Breast epithelium (tissue), 4 donors: ENCODE measurements around the gene MBD2. TPM values are rescaled to one million over a fixed set of nuclear protein-coding genes. Genes with fewer than 3 reads are reported as not detected.

ENCODE experiments used
- DNase-seq, 2 donors: peaks; one replicate each; pipeline ENCODE4 v3.0.0-alpha.2; 2019; ENCODE audit warnings: low spot score in 2 of 2
- H3K27ac ChIP-seq, 2 donors: fragments of 200-600 bp; sonication (generic) in 1 of 2; one replicate each; pipeline ENCODE4 v1.5.1; 2016 to 2019; ENCODE audit warnings: mild to moderate bottlenecking in 1 of 2
- H3K27me3 ChIP-seq, 2 donors: fragments of 200-600 bp; sonication (generic) in 1 of 2; one replicate each; pipeline versions ENCODE4 v1.5.1 to v1.6.0; 2017 to 2019; ENCODE audit warnings: control low read depth in 1 of 2, mild to moderate bottlenecking in 1 of 2
- H3K36me3 ChIP-seq: fragments of 200-600 bp; one replicate; pipeline ENCODE4 v1.5.1; 2019
- H3K4me1 ChIP-seq, 2 donors: fragments of 200-600 bp; sonication (generic); one replicate each; pipeline ENCODE4 v1.5.1; 2016 to 2019; ENCODE audit warnings: control low read depth in 1 of 2
- H3K4me3 ChIP-seq, 3 donors: fragments of 200-600 bp; sonication (generic); 1 replicate in 2 of 3; 2 replicates in 1 of 3; pipeline ENCODE4 v1.5.1; 2016 to 2019; ENCODE audit warnings: mild to moderate bottlenecking in 3 of 3, moderate library complexity in 2 of 3
- H3K9me3 ChIP-seq, 2 donors: fragments of 200-600 bp; sonication (generic) in 1 of 2; one replicate each; pipeline ENCODE4 v1.5.1; 2016 to 2019; ENCODE audit warnings: control low read depth in 1 of 2
- POLR2A ChIP-seq: fragments of 450-650 bp; IDR thresholded peaks from one replicate; pipeline ENCODE4 v1.6.1; 2016; ENCODE audit warnings: antibody characterized with exemption, mild to moderate bottlenecking, moderate library complexity
- POLR2AphosphoS5 ChIP-seq, 3 donors: sonication (generic); formaldehyde crosslinking; IDR thresholded peaks; one replicate each; pipeline ENCODE4 v1.6.1; 2017; ENCODE audit warnings: antibody characterized with exemption in 3 of 3
- intact Hi-C: fragments of 100-400 bp; cut with DNase I; formaldehyde crosslinking; loops from one replicate; pipeline ENCODE4 v1.15.1; 2023; ENCODE audit warnings: low total_unique reads
- total RNA-seq, 3 donors: library from RNA; depleted of rRNA; stranded (reverse); fragments of >200 nt; gene quantifications; one replicate each; pipeline ENCODE4 v1.1.0, GENCODE V29; 2016
- TF ChIP-seq, protein P1 (sequence below), 3 donors: fragments of 450-650 bp; IDR thresholded peaks; one replicate each; pipeline ENCODE4 v1.5.1; 2016 to 2017; ENCODE audit warnings: antibody characterized with exemption in 3 of 3, mild to moderate bottlenecking in 3 of 3, moderate library complexity in 3 of 3

Gene MBD2
- total RNA-seq, 3 donors from 2014 or later, result 46.2 to 61.9 (median 50.6) TPM

- Histone ChIP-seq H3K27me3 (no peaks in the 10 kb centered on the region), H3K4me1 (no peaks in the 10 kb centered on the region), H3K9me3 (peaks cover 0 to 7% of the 10 kb centered on the region in 2 donors), H3K4me3 (no peak overlapping the region), H3K27ac (no peak overlapping the region), H3K36me3 (no peaks in the 10 kb centered on the region)
- TF ChIP-seq POLR2A, result no peak
- TF ChIP-seq, protein P1, sequence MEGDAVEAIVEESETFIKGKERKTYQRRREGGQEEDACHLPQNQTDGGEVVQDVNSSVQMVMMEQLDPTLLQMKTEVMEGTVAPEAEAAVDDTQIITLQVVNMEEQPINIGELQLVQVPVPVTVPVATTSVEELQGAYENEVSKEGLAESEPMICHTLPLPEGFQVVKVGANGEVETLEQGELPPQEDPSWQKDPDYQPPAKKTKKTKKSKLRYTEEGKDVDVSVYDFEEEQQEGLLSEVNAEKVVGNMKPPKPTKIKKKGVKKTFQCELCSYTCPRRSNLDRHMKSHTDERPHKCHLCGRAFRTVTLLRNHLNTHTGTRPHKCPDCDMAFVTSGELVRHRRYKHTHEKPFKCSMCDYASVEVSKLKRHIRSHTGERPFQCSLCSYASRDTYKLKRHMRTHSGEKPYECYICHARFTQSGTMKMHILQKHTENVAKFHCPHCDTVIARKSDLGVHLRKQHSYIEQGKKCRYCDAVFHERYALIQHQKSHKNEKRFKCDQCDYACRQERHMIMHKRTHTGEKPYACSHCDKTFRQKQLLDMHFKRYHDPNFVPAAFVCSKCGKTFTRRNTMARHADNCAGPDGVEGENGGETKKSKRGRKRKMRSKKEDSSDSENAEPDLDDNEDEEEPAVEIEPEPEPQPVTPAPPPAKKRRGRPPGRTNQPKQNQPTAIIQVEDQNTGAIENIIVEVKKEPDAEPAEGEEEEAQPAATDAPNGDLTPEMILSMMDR (IDR thresholded peaks at IDR 0.05), result no peak
- TF ChIP-seq POLR2AphosphoS5 (IDR thresholded peaks at IDR 0.05), result no peak
- DNase-seq, result no peak
- intact Hi-C loops, result no loop called here
These were observed 83.8 kb downstream of the MBD2 start for GRCh38 chr18:54140641-54141040.

DNA sequence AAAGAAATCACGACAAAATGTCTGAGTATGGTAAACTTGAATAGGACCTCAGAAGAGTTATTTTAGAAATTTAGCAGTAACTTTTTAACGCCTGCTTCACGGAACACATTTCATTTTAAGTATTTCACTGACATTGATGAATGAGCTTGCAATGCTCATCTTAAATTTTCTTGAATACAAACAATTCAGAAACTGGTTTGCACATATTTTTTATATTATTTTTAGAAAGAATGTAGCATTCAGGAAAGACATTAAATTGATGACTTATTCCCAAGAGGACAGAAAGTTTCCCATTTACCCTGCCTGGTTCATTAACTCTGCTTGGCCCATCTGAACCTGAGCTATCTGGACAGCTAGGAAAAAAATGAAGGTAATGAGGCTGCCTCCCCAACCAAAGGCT, 89.3 kb downstream of the MBD2 start:
- Histone ChIP-seq H3K27ac (no peak overlapping the region), H3K4me1 (no peaks in the 10 kb centered on the region), H3K36me3 (no peaks in the 10 kb centered on the region), H3K27me3 (no peaks in the 10 kb centered on the region), H3K9me3 (no peaks in the 10 kb centered on the region), H3K4me3 (no peak overlapping the region)
- no peak for DNase-seq
- intact Hi-C loops, result no loop called here
- no peak for TF ChIP-seq POLR2A
- TF ChIP-seq POLR2AphosphoS5 (IDR thresholded peaks at IDR 0.05), result no peak
- TF ChIP-seq, protein P1 (IDR thresholded peaks at IDR 0.05), result no peak

DNA sequence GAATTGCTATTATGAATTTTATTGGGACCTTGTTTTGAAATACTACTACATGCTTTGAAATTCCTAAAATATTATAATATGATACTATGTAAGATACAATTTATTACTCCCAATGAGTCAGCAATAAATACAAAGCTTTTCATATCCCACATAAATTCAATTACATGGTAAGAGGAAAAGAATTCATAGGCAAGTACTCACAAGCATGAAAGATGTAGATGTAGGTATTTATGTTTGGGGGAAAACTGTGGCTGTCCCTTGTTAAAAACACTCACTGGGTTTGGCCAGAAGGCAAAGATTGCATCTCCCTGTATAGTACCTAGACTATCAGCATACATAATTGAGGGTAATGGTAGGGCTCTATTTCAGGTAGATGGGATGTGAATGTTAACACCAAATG, 90.4 kb downstream of the MBD2 start:
- DNase-seq, result no peak
- TF ChIP-seq, protein P1 (IDR thresholded peaks at IDR 0.05), result no peak
- TF ChIP-seq POLR2AphosphoS5 (IDR thresholded peaks at IDR 0.05) (no peak), POLR2A (no peak)
- no peaks in the 10 kb centered on the region for H3K36me3 ChIP-seq
- no peaks in the 10 kb centered on the region for H3K4me1 ChIP-seq
- no peak overlapping the region for H3K4me3 ChIP-seq
- no peaks in the 10 kb centered on the region for H3K9me3 ChIP-seq
- no peaks in the 10 kb centered on the region for H3K27me3 ChIP-seq
- no peak overlapping the region for H3K27ac ChIP-seq
- intact Hi-C loops, result no loop called here

DNA sequence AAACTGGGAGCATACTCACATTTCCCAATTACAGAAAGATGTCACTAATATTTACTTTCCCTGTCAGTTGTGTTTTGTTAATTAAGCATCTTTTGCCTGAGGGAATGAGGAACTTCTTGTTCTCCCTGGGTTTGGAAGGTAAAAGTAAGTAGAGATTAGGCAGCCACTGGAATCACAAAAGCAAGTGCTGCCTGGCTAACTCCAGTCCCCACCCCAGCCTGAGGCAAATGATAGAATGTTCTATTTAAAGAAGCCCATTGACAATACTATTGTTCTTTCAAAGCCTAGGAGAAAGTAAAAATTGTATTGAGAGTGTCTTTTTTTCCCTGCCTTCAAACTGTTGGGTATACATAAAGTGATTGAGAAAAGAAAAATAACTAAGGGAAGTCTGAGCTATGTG, 93.8 kb downstream of the MBD2 start:
- H3K9me3 ChIP-seq, result no peaks in the 10 kb centered on the region
- TF ChIP-seq POLR2AphosphoS5 (IDR thresholded peaks at IDR 0.05) (no peak), POLR2A (no peak)
- TF ChIP-seq, protein P1 (IDR thresholded peaks at IDR 0.05), result no peak
- no peaks in the 10 kb centered on the region for H3K27me3 ChIP-seq
- H3K36me3 ChIP-seq, result no peaks in the 10 kb centered on the region
- H3K27ac ChIP-seq, result no peak overlapping the region
- no peak for DNase-seq
- H3K4me3 ChIP-seq, result no peak overlapping the region
- intact Hi-C loops, result no loop called here
- no peaks in the 10 kb centered on the region for H3K4me1 ChIP-seq

GRCh38 chr18:54130177-54130576, 94.3 kb downstream of the MBD2 start:
- no peak overlapping the region for H3K27ac ChIP-seq
- no peak for DNase-seq
- TF ChIP-seq POLR2A (no peak), POLR2AphosphoS5 (IDR thresholded peaks at IDR 0.05) (no peak)
- TF ChIP-seq, protein P1 (IDR thresholded peaks at IDR 0.05), result no peak
- intact Hi-C loops, result no loop called here
- H3K27me3 ChIP-seq, result no peaks in the 10 kb centered on the region
- no peaks in the 10 kb centered on the region for H3K4me1 ChIP-seq
- H3K9me3 ChIP-seq, result no peaks in the 10 kb centered on the region
- no peak overlapping the region for H3K4me3 ChIP-seq
- no peaks in the 10 kb centered on the region for H3K36me3 ChIP-seq
